ENCODE results near the gene FBN1. TPM values are rescaled to one million over a fixed set of nuclear protein-coding genes. Genes with fewer than 3 reads are reported as not detected.

FBN1 gene
- total RNA-seq, 2 donors from 2014 or later, result 258 to 300 TPM

- ATAC-seq (ENCODE audit: insufficient number of reproducible peaks, low FRiP score, low read depth) (no peak), DNase-seq (ENCODE audit: low spot score) (no peak)
- TF ChIP-seq, protein P1, sequence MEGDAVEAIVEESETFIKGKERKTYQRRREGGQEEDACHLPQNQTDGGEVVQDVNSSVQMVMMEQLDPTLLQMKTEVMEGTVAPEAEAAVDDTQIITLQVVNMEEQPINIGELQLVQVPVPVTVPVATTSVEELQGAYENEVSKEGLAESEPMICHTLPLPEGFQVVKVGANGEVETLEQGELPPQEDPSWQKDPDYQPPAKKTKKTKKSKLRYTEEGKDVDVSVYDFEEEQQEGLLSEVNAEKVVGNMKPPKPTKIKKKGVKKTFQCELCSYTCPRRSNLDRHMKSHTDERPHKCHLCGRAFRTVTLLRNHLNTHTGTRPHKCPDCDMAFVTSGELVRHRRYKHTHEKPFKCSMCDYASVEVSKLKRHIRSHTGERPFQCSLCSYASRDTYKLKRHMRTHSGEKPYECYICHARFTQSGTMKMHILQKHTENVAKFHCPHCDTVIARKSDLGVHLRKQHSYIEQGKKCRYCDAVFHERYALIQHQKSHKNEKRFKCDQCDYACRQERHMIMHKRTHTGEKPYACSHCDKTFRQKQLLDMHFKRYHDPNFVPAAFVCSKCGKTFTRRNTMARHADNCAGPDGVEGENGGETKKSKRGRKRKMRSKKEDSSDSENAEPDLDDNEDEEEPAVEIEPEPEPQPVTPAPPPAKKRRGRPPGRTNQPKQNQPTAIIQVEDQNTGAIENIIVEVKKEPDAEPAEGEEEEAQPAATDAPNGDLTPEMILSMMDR (IDR thresholded peaks at IDR 0.05), result no peak
- Histone ChIP-seq H3K27ac (no peak overlapping the region), H3K36me3 (peaks cover 31% of the 10 kb centered on the region), H3K4me3 (no peak overlapping the region), H3K9me3 (no peaks in the 10 kb centered on the region), H3K4me1 (ENCODE audit: control insufficient read depth in 1 of 2, low read depth in 2 of 2) (peaks cover 3 to 17% of the 10 kb centered on the region in 2 donors), H3K27me3 (replicated peaks; ENCODE audit: insufficient read depth) (no peaks in the 10 kb centered on the region)
Observed at GRCh38 chr15:48472756-48473155, 172.8 kb downstream of the FBN1 start.

GRCh38 chr15:48471073-48471472 lies 174.4 kb downstream of the FBN1 start:
- Histone ChIP-seq H3K4me3 (no peak overlapping the region), H3K36me3 (peaks cover 43% of the 10 kb centered on the region), H3K27me3 (replicated peaks; ENCODE audit: insufficient read depth) (no peaks in the 10 kb centered on the region), H3K4me1 (ENCODE audit: control insufficient read depth in 1 of 2, low read depth in 2 of 2) (peaks cover 0 to 11% of the 10 kb centered on the region in 2 donors), H3K9me3 (no peaks in the 10 kb centered on the region), H3K27ac (no peak overlapping the region)
- TF ChIP-seq, protein P1 (IDR thresholded peaks at IDR 0.05), result no peak
- DNase-seq (ENCODE audit: low spot score) (no peak), ATAC-seq (ENCODE audit: insufficient number of reproducible peaks, low FRiP score, low read depth) (no peak)

DNA sequence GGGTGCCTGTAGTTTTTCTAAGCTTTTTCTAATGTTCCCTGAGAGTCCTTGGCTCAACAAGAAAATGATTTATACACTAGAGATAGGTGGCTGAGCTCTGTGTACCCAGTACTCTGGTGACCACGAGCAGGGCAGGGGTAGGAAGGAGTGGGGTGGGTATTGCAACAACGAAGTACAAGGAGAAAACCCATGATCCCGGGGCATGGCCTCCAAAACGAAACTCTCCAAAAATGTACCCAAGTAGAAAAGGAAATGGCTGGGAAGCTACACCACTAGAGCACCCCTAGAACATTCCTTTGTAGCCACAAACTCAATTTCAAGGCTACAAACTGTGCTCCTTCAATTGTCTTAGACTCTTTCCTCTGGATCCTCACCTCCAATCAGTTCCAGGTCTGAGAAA lies 175.4 kb downstream of the FBN1 start:
- peaks cover 51% of the 10 kb centered on the region for H3K36me3 ChIP-seq
- peaks cover 0 to 11% of the 10 kb centered on the region in 2 donors for H3K4me1 ChIP-seq (ENCODE audit: control insufficient read depth in 1 of 2, low read depth in 2 of 2)
- no peaks in the 10 kb centered on the region for H3K27me3 ChIP-seq (replicated peaks; ENCODE audit: insufficient read depth)
- no peak overlapping the region for H3K4me3 ChIP-seq
- TF ChIP-seq, protein P1 (IDR thresholded peaks at IDR 0.05), result no peak
- no peak for ATAC-seq (ENCODE audit: insufficient number of reproducible peaks, low FRiP score, low read depth)
- no peak overlapping the region for H3K27ac ChIP-seq
- DNase-seq (ENCODE audit: low spot score), result no peak
- H3K9me3 ChIP-seq, result no peaks in the 10 kb centered on the region

- Histone ChIP-seq H3K4me1 (ENCODE audit: control insufficient read depth in 1 of 2, low read depth in 2 of 2) (peaks cover 0 to 11% of the 10 kb centered on the region in 2 donors), H3K4me3 (no peak overlapping the region), H3K27me3 (replicated peaks; ENCODE audit: insufficient read depth) (no peaks in the 10 kb centered on the region), H3K36me3 (peaks cover 55% of the 10 kb centered on the region), H3K27ac (no peak overlapping the region), H3K9me3 (no peaks in the 10 kb centered on the region)
- ATAC-seq (ENCODE audit: insufficient number of reproducible peaks, low FRiP score, low read depth), result no peak
- DNase-seq (ENCODE audit: low spot score), result no peak
- TF ChIP-seq, protein P1 (IDR thresholded peaks at IDR 0.05), result no peak
Observed at GRCh38 chr15:48469681-48470080, 175.8 kb downstream of the FBN1 start.

DNA sequence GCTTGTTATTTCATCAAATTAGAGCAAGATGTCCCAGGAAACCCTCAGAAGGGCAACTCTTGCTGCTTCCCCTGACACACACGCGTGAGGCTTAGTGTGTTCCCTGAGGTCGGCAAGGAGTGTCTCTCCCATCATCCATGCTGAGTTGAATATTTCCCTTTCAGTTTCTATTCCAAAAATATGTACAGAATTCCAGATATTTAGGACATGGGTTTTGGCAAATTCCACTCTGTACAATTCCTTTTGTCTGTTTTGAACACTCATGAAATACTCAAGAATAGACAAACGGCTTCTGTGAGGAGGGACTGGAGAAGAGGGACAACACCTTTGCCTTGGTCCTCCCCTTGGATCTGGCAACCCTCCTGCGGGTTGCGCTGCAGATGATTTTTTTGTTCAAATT lies 176.2 kb downstream of the FBN1 start:
- no peaks in the 10 kb centered on the region for H3K9me3 ChIP-seq
- H3K27ac ChIP-seq, result no peak overlapping the region
- H3K27me3 ChIP-seq (replicated peaks; ENCODE audit: insufficient read depth), result no peaks in the 10 kb centered on the region
- no peak for ATAC-seq (ENCODE audit: insufficient number of reproducible peaks, low FRiP score, low read depth)
- no peak overlapping the region for H3K4me3 ChIP-seq
- peaks cover 59% of the 10 kb centered on the region for H3K36me3 ChIP-seq
- H3K4me1 ChIP-seq (ENCODE audit: control insufficient read depth in 1 of 2, low read depth in 2 of 2), result peaks cover 0 to 11% of the 10 kb centered on the region in 2 donors
- DNase-seq (ENCODE audit: low spot score), result no peak
- TF ChIP-seq, protein P1 (IDR thresholded peaks at IDR 0.05), result no peak
